GM19438 (cell line): ENCODE measurements around the gene HBS1L.
A peak's percentile ranks its signal among the peaks of the same experiment; 100 is the strongest.

Experiments used
- ATAC-seq: cut with Tn5 transposase; IDR thresholded peaks from one replicate; pipeline ENCODE4 v1.9.1; 2021; ENCODE audit warnings: low read depth; ENCODE audit not compliant: unreplicated experiment

HBS1L gene

DNA sequence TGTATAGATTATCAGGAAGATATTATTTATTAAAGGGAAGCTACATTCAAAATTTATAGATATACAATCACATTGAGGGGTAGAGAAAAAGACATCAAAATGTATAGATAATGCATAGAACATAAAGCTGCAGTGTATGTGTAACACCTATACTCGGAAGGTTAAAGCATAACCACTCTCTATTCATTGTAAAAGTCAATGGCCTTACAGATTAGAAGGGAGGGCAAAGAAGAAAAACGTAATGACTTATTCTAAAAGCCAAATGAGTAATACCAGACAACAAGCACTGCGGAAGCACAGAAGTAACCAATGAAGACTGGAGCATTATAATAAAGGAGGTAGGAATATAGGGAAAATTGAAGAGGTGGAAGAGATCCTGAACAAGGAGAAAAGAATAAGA, 11.3 kb downstream of the HBS1L start:
- no peak for ATAC-seq

DNA sequence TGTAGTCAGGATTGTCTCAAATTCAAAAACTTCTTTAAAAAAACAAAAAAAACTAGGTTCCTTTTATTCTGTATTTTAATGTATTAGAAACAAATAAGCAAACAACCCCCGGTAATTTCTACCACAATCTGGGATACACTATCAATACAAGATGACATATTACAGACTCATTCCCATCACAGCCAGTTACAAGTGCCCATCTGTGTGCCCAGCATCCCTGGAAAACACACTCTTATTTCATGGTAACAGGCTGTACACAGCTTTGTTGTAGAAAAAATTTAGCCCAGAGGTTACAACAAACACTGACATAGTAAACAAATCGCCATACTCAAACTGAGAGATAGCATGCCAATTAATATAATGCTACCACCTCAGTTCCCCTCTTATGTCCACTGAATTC, 16.3 kb downstream of the HBS1L start:
- no peak for ATAC-seq

DNA sequence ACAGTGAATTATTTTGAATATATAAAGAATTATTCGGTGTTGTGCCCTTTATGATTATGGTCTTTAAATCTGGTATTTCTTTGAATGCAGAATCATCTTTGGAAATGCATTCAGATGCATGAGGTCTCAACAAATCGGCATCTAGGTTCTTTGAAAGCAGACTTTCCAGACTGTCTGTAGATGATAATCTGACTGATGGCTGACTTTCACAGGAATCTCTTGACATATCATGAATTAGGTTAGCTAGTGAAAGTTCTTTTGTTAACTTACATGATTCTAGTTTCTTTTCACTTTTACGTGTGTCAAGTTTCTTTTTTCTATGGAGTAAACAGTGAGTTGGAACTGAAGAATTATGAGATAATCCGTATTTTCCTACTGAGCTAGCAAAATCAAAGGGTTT, 17.1 kb downstream of the HBS1L start:
- ATAC-seq = no peak

DNA sequence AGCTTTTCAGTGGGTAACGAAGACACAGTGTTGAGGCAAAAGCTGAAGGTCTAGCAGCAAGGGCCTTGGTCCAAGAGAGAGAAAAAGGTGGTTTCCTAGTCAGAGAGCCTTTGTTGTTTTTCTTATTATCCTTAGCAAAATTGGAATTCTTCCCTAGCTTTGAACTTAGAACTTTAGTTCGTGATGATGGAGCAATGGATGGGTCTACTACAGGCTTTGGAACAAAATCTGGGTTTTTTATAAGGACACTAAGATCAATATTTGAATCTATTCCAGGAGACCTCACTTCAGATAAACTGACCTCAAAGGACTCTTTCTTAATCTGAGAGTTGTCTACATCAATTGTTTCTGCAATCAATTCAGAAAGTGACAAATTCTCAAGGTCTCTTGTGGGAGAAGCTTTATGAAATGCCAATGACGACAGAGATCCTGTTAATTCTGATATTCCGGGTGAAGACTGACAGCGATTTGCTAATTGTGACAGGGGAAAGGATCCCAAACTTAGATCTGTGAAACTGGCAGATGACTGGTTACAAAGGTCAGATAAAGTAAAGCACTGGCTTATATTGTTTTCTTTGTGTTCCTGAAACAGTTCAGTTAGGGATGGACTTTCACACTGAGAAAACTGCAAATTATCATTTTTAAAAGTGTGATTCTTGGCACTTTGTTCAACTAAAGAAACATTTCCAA, 17.7 kb downstream of the HBS1L start:
- no peak for ATAC-seq

DNA sequence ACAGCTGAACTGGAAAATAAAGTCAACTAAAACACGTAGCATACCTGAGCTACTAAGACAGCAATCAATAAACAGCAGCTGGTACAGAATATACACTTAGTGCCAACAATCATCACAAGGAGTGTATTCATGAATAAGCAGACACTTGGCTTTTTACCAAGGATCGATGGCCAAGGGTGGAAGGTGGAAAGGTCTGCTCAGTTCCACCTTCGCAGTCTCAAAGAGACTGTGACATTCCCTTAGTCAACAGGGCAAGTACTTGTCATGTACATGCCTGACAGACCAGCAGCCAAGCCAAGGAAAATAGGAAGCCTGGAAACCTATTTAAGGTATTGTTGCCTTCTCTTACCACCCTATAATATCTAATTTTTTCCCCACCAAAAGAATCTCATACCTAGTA, 21.4 kb downstream of the HBS1L start:
- ATAC-seq = no peak

DNA sequence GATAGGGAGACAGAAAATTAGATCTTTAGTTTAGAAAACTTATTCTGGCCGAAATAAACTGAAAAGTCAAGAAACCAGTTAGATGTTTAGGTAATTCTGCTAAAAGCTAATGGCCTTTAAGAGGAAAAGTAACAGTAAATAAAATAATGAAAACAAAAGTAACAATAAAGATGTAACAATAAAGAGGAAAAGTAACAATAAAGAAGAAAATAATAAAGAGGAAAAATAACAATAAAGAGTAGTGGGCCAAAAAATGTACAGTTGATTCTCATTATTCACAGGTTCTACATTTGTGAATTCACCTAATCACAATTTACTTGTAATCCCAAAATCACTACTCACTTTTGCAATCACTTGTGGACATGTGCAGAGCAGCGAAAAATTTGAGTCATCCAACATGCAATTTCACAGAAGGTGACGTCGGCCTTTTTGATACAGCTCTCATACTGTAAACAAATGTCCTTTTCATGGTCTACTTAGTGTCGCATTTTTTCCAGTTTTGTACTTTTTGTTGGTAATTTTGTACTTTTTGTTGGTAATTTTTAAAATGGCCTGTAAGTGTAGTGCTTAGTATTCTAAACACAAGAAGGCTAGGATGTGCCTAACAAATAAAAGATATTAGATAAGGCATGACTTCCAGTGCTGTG, 24.0 kb downstream of the HBS1L start:
- ATAC-seq = no peak

DNA sequence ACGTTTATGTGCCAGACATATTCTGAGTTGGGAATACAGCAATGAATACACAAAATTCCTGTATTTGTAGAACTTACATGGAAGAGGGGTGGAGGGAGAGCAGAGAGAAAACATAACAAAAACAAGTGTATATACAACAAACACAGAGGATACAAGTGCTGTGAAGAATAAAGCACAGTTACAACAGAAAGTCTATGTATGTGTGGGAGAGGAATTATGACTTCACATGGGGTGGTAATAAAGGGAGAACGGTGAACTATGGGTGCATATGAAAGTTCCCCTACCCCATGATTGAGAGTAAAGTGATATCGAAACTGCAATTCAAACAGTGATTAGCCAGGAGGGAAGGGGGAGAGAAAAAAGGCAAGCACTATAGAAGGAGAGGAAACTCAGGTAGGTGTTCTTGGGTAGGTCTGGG, 24.6 kb downstream of the HBS1L start:
- peak; percentile 97 for ATAC-seq

DNA sequence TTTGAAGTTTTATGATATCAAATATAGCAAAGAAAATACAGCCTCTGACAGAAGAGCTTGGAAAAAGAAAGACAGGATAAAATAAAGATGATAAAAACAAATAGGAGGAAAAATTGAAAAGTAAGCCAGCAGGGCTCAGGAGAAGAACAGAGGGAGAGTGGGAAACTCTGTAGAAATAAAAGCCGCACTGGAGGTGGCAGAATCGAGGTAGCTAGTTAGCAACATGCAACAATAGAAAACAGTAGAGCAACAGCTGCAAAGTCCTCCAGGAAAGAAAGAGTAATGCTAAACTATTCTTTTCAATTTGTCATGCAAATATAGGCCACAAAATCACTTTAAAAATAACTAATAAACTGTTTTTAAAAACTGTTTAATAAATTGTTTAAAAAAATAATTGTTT, 28.8 kb downstream of the HBS1L start:
- no peak for ATAC-seq

DNA sequence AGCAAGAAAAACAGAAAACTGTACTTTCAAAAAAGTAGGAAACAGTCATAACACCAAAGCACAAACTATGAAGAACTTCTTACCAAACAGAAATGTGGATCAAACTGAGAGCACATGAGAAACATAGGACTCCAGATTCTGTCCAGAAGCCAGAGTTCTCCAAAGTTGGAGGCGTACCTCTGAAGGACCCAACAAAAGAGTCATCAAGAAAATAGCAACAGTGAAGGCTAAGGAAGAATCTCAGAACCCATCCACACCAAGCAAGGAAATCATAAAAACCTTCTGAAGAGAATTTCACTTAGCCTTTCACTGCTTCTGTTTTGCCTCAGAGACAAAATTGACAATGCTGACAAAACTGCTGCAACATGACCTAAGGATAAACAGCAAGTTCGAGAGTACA, 29.4 kb downstream of the HBS1L start:
- no peak for ATAC-seq

DNA sequence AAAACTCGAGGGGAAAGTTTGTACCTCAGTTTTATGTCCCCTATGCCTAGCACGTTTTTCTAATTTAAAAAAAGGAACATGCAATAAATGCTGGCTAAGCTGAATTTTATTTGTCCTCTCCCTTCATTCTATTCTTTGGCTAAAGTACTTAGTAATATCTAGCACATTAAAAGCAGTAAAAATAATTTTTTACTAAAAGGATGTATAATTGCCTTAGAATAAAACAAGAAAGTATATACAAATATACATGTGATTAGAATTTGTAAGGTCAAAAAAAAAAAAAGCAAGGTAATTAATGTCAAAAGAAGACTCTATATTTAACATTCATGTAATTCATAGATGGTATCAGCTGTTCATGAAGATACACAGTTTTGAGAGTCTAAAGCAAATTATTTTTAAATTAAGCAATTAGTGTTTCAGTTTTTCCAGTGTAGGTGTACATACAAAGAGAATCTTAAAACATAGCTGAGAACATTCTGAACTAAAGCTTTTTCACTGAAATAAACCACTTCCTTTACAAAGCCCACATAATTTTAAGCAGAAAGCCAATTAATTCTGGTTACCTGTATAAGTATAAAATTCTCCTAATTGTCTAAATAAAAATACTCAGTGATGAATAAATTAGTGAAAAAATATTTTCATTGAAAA, 32.4 kb downstream of the HBS1L start:
- no peak for ATAC-seq

DNA sequence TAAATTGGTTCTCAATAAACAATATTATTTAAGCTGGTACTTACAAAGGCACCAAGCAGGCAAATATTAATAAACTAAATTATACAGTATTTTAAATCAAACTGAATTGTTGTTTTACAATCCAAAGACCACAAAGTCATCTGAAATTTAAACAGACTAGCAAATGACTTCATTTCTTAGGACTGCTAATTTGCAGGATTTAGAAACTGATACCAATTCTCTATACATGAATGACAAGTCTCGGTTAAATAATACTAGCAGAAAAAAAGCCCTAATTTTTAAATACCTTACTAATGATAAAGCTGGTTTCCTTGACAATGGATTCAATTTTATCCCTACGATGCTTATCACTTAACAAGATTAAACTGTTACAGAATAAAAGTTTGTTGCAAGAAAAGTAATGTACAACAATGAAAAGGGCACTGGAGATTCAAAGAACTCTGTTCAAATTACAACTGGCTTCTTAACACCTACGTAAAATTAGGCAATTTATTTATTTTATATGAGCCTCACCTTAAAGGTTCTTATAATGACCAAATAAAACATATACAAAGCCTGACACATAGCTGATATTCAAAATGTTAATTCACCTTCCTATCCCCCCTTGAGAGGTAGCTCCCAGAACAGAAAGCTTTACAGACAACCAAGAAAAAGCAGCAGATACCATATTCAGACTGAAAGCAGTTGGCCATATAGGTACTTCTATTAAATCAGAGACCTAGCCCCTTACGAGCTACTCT, 33.1 kb downstream of the HBS1L start:
- peak; percentile 72 for ATAC-seq

DNA sequence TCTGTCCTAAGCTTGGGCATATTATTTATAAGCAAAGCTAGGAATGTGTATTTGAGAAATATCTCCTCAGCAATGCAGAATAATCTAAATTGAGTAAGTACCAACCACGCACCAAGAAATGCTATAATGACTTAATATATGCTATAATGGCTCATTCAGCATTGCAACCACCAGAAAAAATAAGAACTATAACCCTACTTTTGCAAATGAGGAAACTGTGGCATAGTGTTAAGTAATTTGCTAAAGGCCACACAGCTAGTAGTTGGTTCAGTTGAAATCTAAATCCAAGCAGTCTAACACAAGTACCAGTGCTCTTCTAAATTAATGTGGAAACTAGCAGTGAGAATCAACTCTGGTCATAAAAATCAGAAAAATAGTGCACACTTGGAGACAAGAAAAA, 35.7 kb downstream of the HBS1L start:
- no peak for ATAC-seq

DNA sequence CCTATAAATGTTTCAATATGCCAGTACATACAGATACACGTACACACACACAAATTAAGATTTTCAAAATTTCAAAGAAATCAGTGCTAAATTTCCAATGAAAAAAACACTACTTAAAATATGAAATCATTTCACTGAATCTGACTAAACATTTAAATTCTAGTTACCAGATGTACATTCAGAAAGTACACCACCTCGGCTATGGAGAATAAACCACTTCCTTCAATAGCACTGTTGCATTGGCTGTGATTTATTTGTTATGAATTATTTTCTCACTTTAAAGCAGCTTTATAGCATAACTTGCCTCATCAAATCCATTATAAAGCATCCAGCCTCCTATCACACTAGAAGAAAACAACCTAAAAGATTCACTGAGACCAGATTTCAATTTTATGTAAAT, 36.6 kb downstream of the HBS1L start:
- ATAC-seq = no peak

DNA sequence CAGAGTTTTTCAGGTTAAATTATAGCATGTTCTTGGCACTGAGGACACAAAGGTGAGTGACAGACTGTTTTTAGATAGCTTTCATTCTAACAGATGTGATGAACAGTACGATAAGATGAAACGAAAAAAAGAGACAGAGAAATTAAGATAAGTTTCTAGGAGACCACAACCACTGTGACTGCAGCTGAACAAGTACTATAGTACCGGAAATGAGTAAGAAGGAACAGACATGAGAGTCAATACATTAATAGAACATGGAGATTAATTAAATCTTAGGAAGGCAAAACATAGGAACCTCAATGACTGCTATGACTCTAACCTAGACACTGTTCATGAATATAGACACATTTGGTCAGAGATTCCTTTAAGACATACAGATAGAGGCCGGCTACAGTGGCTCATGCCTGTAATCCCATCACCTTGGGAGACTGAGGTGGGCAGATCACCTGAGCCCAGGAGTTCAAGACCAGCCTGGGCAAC, 40.2 kb downstream of the HBS1L start:
- ATAC-seq = peak; percentile 88

DNA sequence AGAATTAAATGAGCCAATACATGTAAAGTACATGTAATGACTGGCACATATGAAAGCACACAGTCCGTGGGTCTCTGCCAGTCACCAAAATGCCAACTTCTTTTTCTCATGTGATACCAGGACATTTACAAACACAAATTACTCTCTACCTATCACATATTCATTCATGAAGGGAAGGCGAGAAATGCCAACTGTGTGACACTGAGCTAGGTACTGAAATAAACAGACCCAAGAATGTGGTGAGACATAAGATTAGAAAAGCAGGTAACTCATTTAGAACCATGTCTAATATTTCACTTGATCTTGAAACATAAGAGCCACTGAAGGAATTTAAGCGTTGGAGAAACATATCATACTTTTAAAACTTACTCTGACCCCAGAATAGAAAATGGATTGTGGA, 41.4 kb downstream of the HBS1L start:
- ATAC-seq = no peak

DNA sequence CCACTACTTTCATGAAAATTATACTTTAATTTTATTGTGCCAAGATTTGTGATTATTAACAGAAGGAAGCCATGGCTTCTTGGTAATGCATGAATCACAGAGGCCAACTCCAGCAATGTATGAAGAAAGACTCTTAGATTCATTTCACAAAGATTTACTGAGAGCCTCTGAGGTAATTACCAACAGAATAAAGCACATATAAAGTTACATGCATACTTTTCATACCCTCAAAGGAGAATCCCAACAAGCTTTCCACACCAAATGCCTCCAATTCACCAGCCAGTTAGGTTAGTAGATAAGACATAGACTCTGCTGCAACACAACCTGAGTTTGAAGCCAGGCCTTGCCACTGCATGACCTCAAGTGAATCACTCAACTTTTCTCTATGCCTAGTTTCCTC, 41.9 kb downstream of the HBS1L start:
- no peak for ATAC-seq

DNA sequence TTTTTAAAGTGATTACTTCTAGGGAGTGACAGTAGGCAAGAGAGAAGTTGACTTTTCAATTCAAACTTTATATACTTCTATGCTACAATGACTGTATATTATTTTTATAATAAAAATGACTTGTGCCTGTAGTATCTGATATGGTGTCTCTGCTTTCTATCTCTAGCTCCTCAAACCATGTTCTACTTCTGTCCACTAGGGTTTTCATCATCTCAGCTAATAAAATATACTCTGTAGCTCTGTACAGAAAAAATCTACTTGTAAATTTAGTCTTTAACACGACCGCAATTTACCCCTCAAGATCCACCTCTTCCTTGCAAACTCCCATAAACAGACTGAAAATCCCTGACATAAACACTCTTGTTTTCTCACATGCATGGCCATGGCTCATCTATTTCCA, 42.3 kb downstream of the HBS1L start:
- no peak for ATAC-seq

DNA sequence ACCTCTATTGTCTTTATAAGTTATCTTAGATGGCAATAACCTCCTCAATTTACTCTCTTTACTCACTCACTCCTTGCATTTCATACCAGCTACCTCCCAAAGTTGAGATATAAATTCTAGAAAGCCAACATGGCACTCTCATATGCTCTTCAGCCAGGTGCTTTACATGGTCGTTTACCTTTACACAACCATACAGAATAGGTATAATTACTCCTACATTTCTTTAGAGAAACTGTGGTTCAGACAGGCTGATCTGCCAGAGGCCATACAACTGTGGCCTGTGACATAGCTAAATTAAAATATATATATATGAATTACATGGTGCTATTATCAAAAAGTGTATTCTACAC, 45.7 kb downstream of the HBS1L start:
- no peak for ATAC-seq

DNA sequence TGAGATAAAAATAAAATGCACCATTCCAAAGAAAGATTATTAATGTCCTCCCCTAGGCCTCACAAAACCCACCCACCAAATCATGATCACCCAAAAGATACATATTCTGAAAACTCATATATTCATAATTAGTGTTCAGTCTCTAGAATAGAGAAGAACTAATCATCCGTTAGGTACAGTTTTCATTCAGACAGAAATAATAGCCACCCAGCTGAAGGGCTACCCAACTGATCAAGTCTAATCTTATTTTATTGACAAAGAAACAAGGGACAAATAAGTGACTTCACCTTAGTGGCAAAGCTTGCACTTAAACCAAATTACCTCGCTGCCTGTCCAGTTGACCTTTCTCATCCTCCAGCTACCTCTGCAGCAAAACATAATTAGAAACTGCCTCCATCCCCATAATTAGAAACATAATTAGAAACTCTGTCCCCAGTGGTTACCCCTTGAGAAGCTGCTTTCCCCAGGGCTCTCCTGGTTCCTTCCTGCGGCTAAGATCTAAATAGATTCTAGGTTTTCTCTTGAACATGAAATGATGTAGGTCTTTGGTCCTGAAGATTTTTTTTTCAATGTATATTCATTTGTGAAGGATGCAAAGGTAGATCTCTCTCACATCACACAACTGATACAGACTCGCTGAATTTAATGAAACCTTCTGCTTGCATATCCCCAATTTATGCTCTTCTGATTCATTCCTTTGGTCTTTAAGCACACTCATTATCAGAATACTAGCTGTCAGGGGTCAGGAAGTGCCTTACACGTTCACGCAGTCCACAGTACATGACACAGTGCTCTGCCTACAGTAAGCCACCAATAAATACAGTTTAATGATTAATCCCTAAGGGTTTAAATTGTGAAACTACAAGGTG, 46.3 kb downstream of the HBS1L start:
- ATAC-seq = peak; percentile 96

DNA sequence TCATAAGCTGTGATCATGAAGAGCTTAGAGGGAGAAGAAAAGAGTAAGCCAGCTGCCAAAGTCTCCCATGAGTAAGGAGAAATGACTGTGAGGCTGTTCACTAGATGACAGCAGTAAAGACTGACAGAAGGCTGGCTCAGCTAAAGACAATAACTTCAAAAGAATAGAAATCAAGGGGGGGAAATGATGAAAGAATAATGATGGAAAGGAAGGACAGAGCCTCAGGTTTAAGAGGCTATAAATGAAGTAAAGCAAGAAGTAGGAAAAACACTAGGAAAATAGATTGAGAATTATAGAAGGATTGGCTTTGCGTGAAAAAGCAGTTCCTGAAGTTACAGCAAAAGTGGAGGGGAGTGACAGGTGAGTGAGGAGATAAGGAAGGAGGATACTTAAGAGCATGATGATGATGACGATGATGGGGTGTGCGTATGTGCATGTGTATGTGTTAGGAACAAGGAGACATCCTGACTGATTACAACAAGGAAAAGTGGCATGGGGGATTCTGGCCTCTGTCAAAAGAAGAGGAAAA, 48.2 kb downstream of the HBS1L start:
- no peak for ATAC-seq
